ENCODE data around the gene P4HA1.

Gene P4HA1

GRCh38 chr10:72976886-72977285 is 119.8 kb downstream of the P4HA1 start:
- DNase-seq, result no peak
